NB4 (cell line): ENCODE results near the gene PLPP6.

ENCODE experiments used
- CTCF ChIP-seq: IDR thresholded peaks from one replicate; pipeline ENCODE4 v1.5.1; 2012; ENCODE audit warnings: low read depth, low read length
- MAX ChIP-seq: IDR thresholded peaks from 2 replicates; pipeline ENCODE4 v1.6.1; 2011; ENCODE audit warnings: low read depth, low read length
- POLR2A ChIP-seq: IDR thresholded peaks from 2 replicates; pipeline ENCODE4 v1.6.1; 2011; ENCODE audit warnings: mild to moderate bottlenecking; ENCODE audit not compliant: insufficient read length; ENCODE audit errors: extremely low read depth

- TF ChIP-seq CTCF: no peak
- no peak for TF ChIP-seq MAX
- TF ChIP-seq POLR2A: no peak
Observed at GRCh38 chr9:4671737-4672136, 9.6 kb downstream of the PLPP6 start.
